Activated CD4-positive, alpha-beta T cell treated with anti-CD3 and anti-CD28 coated beads for 24 hours (primary cell): Measurements from ENCODE around the gene ZNF407.
"Not testable (repeated sequence)": the region's sequence is repeated elsewhere in the genome, so short reads cannot be mapped to it uniquely, and the experiment has no call there.

Experiments
- DNase-seq, 2 donors: peaks; one replicate each; pipeline ENCODE4 v3.0.0-alpha.2; 2020; ENCODE audit warnings: low read depth in 2 of 2

ZNF407 gene

DNA sequence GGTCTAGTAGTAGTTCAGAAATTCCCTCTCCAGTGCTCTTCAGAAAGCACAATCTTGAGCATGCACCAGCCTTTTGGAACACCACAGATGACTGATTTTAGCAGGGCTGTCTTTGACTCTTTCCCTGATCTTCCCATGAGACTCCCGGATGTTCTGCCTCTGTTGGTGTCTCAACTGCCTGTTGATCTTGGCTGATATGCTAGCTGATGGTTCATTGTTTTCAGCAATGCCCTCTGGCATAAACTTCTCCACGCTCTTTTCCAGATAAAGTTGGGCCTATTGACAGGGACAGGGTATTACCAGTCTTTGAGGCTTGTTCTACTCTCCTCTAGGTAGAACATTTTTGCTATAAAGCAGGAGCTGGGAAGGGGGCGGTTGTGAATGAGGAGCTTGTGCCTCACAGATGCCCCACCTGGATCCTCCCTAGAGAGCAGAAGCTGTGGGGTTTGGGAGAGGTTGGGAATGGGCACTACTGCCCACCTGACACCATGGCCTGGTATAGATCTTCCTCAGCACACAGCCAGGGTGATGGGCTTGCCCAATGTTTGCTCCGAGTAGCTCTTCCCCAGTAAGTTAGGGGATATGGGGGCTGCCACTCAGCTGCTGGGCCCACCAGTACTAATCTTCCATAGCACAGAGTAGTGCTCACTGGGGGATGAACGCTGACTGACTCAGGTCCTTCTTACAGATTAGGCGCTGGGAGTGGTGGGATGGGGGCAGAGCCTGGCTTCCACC, 500.0 kb downstream of the ZNF407 start:
- DNase-seq = no peak

DNA sequence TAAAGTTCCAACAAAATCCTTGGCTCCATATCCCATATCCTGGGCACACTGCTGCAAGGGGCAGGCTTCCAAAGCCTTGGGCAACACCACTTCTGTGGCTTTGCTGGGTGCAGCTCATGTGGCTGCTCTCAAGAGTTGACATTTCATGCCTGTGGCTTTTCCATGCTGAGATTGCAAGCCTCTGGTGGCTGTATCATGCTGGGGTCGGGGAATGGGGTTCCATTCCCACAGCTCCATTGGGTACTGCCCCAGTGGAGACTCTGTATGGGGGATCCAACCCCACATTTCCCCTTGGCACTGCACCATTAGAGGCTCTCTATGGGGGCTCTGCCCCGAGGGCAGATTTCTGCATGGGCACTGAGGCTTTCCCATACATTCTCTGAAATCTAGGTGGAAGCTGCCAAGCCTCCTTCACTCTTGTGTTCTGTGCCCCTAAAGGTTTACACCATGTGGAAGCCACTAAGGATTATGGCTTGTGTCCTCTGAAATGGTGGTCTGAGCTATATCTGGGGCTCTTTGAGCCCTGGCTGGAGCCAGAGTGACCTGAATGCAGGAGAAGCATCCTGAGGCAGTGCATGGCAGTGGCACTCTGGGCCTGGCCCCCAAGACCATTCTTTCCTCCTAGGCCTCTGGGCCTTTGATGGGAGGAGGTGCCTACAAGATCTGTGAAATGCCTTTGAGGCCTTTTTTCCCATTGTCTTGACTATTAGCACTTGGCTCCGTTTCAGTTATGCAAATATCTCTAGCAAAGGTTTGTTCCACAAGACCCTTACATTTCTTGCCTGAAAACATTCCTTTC, 503.4 kb downstream of the ZNF407 start:
- no peak for DNase-seq

DNA sequence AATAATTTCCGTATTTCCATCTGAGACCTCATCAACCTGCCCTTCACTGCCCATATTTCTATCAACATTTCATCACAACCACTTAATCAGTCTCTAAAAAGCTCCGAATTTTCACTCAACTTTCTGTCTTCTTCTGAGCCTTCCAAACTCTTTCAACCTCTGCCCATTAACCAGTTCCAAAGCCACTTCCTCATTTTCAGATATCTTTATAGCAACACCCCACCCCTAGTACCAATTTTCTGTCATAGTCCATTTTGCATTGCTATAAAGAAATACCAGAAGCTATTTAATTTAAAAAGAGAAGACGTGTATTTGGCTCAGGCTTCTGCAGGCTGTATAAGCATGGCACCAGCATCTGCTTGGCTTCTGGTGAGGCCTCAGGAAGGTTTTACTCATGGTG, 504.2 kb downstream of the ZNF407 start:
- DNase-seq = no peak

DNA sequence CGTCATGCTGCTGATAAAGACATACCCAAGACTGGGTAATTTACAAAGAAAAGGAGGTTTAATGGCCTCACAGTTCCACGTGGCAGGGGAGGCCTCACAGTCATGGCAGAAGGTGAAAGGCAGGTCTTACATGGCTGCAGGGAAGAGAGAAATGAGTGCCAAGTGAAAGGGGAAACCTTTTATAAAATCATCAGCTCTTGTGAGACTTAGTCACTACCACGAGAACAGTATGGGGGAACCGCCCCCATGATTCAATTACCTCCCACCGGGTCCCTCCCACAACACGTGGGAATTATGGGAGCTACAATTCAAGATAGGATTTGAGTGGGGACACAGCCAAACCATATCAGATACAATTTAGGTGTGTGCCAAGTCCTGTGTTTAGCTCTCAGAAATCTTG, 506.4 kb downstream of the ZNF407 start:
- not testable (repeated sequence) for DNase-seq

DNA sequence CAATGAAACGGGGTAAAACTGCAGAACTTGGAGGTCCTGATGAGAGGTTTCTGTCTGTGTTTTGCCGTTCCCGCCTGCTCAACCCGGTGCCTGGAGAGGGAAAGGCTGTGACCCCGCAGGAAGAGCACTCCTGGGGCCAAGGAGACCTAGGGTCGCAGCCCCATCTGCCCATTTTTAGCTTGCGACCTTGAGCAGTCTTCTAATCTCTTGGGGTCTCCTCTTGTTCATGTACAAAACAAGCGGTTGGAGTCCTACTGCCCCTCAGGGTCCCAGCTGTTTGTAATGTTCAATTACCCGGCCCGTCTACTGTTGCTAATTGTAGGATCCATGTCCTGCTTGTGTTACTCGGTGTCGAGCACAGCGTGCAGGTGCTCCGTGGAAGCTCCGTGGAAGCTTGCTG, 506.8 kb downstream of the ZNF407 start:
- no peak for DNase-seq

DNA sequence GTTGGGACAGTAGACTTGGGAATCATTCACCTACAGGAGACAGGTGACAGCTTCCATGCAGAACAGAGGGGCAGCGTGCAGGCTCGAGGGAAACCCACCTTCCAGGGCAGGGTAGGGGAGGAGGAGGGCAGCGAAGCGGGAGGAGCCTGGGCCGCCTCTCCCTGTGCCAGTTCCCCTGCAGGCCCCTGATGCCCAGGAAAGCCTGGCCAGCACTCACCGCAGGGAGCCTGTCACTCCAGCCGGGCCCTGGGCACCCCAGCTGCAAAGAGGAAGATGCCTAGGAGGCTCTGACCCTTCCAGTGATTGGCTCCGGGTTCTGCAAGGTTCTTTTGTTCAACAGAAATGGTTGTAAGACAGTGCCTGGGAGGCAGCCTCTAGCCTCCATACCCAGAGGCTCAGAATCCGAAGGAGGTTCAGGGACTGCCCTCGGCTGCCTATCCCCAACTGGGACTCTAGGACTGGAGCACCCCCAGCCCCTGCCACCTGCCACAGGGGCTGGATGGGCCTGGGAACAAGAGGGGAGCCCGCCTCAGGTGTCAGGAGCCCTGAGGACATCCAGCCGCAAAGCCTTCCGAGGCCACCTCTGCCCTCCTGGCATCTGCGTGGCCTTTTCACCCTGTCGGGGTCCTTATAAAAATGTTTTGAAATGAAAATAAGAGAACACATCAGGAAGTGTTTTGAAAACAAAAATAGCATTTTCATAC, 508.0 kb downstream of the ZNF407 start:
- no peak for DNase-seq

DNA sequence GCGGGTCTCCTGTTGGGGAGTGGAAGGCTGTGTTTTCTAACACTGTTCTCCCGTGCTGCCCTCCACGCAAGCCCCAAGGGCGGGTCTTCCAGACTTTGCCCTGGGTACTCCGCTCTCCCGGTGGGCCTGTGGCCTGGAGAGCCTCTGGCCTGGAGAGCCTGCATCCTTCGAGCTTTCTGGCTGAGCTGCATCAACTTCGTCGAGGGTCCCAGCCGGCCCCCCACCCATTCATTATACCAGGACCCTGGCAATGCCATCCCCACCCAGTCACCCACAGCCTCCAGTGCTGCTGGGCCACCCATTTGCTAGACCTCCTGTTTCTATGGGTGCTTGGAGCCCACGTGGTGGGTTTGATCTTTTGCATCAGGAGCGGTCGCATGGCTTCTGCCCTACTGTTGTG, 509.1 kb downstream of the ZNF407 start:
- no peak for DNase-seq

DNA sequence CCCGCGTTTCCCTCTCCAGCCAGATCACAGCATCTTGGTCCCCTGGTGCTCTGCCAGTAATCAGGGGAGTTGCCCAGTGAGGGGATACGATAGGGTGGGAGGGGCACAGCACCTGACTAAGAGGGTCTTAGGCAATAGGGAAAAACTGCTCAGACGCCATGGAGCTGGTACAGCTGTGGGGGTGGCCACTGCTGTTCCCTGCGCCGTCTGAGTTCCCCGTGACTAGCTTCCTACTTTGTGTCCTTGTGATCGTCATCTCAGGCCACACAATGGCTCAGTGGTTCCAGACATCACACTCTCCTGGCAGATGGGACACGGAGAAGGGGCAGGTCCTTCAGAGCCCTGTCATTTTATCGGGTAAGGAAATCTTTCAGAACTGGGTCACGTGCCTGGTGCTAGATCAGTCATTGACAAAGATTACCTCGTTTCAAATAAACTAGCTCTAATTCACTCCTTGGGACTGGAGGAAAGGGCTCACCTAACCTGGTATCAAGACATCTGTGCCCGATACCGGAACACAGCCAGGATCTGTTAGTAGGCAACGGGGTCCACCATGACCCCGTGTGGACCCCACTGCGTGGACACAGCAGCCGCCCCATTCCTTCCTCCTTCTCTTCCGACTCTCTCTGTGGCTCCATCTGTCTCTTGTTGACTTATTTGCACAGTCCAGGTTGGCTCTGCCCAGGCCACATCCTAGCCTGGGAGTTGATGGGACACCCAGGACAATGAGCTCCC, 509.7 kb downstream of the ZNF407 start:
- no peak for DNase-seq

DNA sequence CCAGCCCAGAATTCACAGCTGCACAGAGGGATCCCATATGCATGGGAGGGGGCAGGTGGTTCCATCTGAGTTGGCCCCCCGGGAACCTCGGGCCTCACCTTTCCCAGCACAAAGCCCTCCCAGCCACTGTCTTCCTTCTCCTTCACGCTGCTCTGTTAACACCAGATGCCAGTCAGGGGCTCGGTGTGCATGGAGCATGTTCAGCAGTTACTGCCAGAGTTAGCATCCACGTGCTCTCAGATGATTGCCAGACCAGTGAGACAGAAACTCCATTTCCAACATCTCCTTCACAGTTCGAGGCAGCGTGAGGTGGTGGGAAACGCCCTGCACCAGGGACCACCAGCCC, 510.2 kb downstream of the ZNF407 start:
- no peak for DNase-seq

DNA sequence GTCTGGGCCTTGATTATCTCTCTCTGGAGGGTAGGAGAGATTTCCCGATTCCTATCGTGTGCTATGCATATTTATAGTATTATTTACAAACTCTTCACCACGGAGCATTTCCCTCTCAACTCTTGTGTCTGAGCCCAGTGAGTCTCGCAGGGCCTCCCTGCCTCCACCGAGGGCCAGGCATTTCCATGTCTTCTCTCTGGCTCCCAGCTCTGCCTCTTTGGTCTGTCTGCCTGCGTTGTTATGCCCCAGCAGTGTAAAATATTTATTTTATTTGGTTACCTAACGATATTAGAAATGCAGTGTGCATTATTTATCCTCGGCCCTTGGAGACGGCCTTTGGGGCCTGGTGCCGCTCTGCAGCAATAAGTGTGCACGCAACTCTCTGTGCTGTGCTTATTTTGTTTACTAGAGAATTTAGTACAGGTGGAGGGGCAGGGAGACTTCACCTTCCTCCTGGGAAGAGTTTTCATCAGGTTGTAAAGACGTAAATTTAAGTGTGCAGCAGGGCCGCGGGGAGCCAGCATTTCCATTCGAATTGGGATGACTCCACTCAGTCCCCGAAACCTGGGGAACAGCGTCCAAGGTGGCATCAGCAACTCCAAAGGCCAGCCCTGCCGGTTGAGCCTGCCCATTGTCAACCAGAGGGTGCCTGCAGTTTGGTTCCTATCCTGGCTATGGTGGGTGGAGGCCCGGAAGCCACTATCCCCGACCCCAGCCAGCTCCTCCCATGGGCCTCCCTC, 511.1 kb downstream of the ZNF407 start:
- DNase-seq = no peak

DNA sequence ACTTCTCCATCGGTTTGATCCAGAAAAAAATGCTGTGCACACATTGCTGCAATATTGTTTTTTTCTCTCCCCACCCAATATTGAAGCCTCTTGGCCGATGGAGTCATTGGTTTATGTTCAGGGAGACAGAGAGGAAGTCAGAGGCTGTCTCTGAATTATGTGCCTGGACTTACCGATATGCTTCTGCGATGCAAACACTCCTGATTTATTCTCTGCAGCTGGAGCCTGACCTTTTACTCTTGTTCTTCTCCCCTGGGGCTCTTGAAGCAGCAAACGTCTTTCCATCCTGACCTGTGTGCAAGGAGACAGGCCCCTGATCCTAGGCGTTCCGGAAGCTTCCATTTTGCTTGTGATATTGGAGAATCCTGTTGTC, 511.6 kb downstream of the ZNF407 start:
- no peak for DNase-seq

DNA sequence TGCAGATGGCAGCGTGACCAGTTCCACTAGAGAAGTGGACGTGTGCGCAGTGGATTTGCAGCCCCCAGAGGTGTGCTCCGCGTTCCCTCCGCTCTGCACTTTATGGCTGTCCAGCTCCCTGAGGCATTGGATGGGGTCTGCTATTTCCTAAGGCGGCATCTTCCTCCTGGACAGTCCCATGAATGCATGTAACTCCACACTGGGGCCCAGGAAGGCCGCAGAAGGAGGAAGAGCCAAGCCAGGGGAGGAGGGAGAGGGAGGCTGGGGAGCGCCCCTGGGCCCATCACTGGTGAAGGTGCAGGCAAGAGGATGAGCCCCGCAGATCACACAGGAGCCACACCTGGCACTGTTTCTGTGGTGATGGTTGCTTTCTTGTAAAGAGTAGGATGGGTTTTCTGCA, 512.1 kb downstream of the ZNF407 start:
- DNase-seq = no peak

DNA sequence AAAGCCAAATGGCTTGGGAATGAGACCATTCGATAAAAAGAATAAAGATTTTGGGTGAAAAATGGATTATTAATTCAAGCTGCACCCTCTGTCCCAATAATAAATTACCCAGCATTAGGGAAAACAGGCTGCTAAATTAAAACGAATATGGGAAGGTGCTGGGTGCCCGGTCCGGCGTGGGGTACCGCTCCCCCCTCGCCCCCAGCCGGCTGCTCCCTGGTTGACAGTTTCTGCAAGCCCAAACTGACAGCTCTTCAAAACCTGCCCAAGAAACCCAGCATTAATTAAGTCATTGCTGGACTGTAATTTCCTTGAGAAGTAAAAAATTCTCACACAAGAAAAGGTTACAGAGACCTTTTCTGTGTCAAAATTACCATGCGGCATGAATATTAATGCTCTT, 512.6 kb downstream of the ZNF407 start:
- no peak for DNase-seq

DNA sequence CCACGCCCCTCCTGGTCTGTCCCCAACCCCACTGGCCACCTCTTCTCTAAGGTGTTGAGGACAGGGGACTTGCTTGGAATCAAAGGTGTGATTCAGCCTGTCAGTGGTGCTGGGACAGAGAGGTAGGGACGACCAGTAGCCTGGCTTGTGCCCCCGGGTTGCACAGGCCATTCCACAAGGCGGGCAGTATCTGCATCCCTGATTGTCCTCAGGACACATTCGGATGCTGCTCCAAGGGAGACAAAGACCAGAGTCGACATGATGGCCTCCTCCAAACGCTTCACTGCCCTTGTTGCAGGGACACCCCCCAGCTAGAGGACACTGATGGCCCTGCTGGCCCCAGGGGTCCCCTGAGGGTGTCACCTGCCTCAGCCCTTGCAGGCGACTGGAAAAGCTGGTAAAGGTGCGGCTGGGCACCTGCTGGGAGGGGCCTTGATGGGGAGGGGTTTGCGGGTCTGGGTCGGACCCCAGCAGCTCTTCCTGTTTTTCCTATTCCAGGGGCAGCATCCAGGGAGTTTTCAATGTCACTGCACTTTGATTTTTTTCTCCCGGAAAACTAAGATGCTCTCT, 513.3 kb downstream of the ZNF407 start:
- no peak for DNase-seq

DNA sequence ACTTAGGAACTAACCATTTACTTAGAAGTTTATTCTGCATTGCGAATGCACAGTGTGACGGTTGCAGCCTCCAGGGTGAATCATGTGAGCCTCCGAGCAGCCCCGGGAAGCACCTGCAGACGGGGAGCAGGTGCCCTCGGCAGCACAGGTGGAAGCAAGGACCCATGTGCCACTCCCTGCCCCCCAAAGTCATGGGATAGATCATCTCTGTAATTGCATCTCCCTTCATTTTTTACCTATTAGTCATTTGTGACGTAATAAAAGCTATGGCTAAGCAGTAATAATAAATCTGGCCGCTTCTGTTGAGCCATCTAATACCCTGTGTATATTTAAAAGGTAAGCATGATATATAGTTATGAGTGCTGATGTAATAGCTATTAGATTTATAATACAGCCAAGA, 514.1 kb downstream of the ZNF407 start:
- no peak for DNase-seq

DNA sequence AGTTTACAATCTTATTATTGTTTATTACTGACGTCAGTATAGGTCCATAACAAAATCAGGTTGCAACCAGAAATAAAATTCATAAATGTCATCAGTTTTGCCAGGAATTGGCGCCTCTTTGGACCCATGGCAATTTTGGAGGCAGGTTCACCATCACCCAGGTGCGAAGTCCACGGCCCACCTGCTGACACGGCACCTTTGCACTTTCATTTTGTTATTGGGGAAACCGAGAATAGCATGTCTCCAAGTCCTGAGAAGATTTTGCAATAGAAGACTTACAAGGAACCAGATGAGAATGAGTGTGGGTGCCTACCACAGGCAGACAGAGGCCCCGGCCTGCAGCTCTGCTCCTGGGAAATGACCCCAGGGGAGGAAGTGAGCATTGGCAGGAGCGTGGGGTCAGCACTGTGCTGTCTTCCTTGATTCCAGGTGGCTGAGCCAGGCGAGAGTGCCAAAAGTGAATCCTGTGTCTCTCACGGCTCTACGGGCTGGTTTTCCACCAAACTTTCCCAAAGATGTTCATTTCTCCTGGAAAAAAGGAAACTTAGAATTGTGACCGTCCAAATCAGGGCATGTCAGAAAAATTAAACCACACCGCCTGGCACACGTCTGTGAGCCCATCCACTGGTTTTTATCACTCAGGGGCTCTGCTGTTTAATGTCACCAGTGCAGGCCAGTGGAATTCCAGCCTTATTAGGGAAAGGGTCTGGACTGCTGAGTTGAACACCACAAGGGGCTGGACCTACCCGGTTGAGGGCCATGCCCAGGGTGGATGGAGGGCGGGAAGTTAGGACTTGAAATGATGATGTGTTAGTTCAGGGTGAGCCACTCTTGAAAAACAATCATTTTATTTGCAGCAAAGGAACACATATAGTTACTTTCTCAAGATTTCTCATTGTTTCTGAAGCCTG, 514.8 kb downstream of the ZNF407 start:
- no peak for DNase-seq

DNA sequence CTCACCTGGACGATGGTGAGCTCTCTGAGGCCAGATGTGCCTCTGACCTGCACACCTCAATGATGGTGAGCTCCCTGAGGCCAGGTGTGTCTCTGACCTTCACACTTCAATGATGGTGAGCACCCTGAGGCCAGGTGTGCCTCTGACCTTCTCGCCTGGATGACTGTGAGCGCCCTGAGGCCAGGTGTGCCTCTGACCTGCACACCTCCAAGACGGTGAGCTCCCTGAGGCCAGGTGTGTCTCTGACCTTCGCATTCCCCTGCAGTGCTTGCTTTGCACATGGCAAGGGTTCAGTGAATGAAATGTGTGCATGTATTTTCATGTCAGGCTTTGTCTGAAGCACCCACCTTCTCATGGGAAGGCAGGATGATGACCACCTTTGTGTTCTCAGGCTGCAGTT, 515.8 kb downstream of the ZNF407 start:
- no peak for DNase-seq

DNA sequence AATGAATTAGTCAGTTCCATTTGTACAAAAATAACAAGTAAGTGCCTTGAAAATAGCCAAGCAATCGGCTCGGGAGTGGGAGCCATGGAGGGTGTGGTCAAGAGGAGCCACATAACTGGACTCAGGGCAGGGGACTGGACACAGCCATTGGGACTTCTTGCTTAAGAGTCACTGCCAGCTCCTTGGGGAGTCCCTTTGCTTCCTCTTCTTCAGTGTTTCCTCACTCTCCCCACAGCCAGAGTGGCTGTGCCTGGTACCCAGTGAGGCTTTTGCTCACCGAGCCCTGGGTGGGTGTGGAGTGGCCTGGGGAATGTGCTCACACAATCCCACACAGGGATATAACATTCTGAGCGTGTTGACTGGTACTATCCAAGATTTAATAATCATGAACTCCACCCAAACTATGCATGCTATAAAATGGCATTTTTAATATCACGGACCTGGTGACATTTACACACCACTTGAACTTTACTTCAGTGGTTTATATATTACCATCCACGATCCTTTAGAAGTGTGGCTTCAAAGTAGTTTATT, 516.6 kb downstream of the ZNF407 start:
- DNase-seq = no peak
